Astrocyte of the cerebellum (primary cell): ENCODE measurements around the gene FAXDC2.

Source experiments
- DNase-seq: peaks from one replicate; pipeline ENCODE4 v3.0.0-alpha.2; 2011; ENCODE audit warnings: low read depth
- H3K4me3 ChIP-seq: 2 replicates; pipeline ENCODE4 v1.5.1; 2011; ENCODE audit warnings: mild to moderate bottlenecking, low read depth, low read length, moderate library complexity
- CTCF ChIP-seq: IDR thresholded peaks from 2 replicates; pipeline ENCODE4 v1.5.1; 2012; ENCODE audit warnings: low read length, low read depth, moderate library complexity, mild to moderate bottlenecking; ENCODE audit errors: missing control alignments
- in situ Hi-C: cut with HindIII; loops from 2 replicates; pipeline ENCODE4 v1.10.0; 2017; ENCODE audit warnings: low sequenced_read_pairs

The FAXDC2 gene

GRCh38 chr5:154816891-154817492 lies 33.4 kb downstream of the FAXDC2 start:
- H3K4me3 ChIP-seq: no peak overlapping the region
- no peak for DNase-seq
- TF ChIP-seq CTCF: no peak
- in situ Hi-C loops: no loop called here

GRCh38 chr5:154815684-154816247 lies 34.6 kb downstream of the FAXDC2 start:
- TF ChIP-seq CTCF: no peak
- H3K4me3 ChIP-seq: no peak overlapping the region
- DNase-seq: no peak
- in situ Hi-C loops: no loop called here

DNA sequence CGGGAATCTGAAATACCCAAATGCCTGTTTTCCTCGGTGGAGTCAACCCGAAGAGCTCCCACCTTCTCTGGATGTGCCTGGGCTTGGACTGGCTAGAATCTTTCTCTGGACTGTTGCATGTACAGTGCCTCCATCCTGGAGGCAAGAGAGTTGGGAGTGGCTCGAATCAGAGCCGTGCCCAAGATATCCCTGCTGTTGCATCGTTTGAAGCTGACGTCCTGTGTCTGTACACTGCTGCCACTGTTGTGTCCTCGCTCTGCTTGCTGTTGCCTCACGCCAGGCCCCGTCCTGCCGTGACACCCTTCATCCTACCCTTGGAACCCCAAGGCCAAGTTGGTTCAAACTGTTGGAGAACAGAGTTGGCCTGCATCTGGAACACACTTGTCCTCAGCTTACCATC lies 35.4 kb downstream of the FAXDC2 start:
- no peak for TF ChIP-seq CTCF
- no peak overlapping the region for H3K4me3 ChIP-seq
- in situ Hi-C loops: no loop called here
- DNase-seq: no peak

- no peak for DNase-seq
- in situ Hi-C loops: no loop called here
- no peak for TF ChIP-seq CTCF
- no peak overlapping the region for H3K4me3 ChIP-seq
Measured at GRCh38 chr5:154813736-154814135, 36.7 kb downstream of the FAXDC2 start.

GRCh38 chr5:154813158-154813557 lies 37.2 kb downstream of the FAXDC2 start:
- H3K4me3 ChIP-seq: no peak overlapping the region
- in situ Hi-C loops: no loop called here
- no peak for TF ChIP-seq CTCF
- no peak for DNase-seq

GRCh38 chr5:154811653-154812465 lies 38.5 kb downstream of the FAXDC2 start:
- in situ Hi-C loops: no loop called here

More at GRCh38 chr5:154811653-154812465, 38.5 kb downstream of the FAXDC2 start:
- TF ChIP-seq CTCF: peak; percentile 91
- peak; percentile 60 for DNase-seq
- H3K4me3 ChIP-seq: no peak overlapping the region
